AG04450 (cell line): ENCODE measurements around the gene TAGAP. TPM values are rescaled to one million over a fixed set of nuclear protein-coding genes. Genes with fewer than 3 reads are reported as not detected.

Source experiments
- CTCF ChIA-PET: fragments of 300-600, 350-600 bp; formaldehyde crosslinking; extraction: SDS; loops from one replicate; lab custom pipeline; 2022; ENCODE audit warnings: antibody characterized with exemption, inconsistent platforms; lab: Charles Lee
- POLR2A ChIA-PET: fragments of 350-600 bp; formaldehyde crosslinking; extraction: SDS; loops from one replicate; lab custom pipeline; 2021; ENCODE audit warnings: antibody characterized with exemption, inconsistent platforms; lab: Yijun Ruan, JAX
- DNase-seq: peaks from one replicate; pipeline ENCODE4 v3.0.0-alpha.2; 2011; ENCODE audit warnings: low read depth, low spot score
- H3K27ac ChIP-seq: one replicate; pipeline ENCODE4 v1.5.1; 2012; ENCODE audit warnings: low read depth, low read length, control low read depth
- H3K27me3 ChIP-seq: one replicate; pipeline ENCODE4 v1.6.0; 2012; ENCODE audit warnings: low read length; ENCODE audit not compliant: control insufficient read depth, insufficient read depth
- H3K4me3 ChIP-seq: 2 replicates; pipeline ENCODE4 v1.5.1; 2011; ENCODE audit warnings: mild to moderate bottlenecking, low read depth, low read length, control low read depth
- H3K9me3 ChIP-seq: 2 replicates; pipeline ENCODE4 v1.5.1; 2012; ENCODE audit warnings: low read length; ENCODE audit not compliant: control insufficient read depth, insufficient read depth
- polyA plus RNA-seq: library from polyadenylated mRNA; depleted of rRNA; stranded (reverse); fragments of >200 nt; gene quantifications from 2 replicates; pipeline ENCODE4 v1.2.3, GENCODE V29; 2011
- TF ChIP-seq, protein P1 (sequence below): IDR thresholded peaks from 2 replicates; pipeline ENCODE4 v1.5.1; 2011; ENCODE audit warnings: low read depth, low read length, control low read depth, inconsistent platforms

The TAGAP gene
- polyA plus RNA-seq, 1 experiment, result not detected

DNA sequence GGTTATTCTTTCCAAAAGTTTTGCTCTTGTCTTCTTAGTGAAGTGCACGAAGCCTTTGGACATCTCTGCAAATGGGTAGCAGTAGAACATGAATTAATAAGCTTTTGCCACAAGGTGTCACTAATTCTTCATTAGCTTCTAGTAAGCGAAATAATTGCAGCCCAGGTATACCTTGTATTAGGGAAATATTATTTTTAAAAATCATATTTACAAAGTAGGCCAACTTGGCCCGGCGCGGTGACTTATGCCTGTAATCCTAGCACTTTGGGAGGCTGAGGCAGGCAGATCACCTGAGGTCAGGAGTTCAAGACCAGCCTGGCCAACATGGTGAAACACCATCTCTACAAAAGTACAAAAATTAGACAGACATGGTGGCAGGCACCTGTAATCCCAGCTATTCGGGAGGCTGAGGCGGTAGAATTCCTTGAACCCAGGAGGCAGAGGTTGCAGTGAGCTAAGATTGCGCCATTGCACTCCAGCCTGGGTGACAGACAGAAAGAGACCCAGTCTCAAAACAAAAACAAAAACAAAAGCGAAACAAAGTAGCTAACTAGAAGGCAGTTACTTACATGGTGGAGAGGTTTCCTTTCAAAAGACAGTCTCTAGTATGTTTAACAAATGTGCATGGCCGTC is 36.0 kb downstream of the TAGAP start:
- no peak for DNase-seq
- CTCF ChIA-PET, result interaction anchor here (1.0 to 7.1 kb wide), 9 partner anchors 8 to 303 kb away, joined by 3 to 54 read pairs (median 5); partner anchors contain the start of gene RSPH3
- TF ChIP-seq, protein P1, sequence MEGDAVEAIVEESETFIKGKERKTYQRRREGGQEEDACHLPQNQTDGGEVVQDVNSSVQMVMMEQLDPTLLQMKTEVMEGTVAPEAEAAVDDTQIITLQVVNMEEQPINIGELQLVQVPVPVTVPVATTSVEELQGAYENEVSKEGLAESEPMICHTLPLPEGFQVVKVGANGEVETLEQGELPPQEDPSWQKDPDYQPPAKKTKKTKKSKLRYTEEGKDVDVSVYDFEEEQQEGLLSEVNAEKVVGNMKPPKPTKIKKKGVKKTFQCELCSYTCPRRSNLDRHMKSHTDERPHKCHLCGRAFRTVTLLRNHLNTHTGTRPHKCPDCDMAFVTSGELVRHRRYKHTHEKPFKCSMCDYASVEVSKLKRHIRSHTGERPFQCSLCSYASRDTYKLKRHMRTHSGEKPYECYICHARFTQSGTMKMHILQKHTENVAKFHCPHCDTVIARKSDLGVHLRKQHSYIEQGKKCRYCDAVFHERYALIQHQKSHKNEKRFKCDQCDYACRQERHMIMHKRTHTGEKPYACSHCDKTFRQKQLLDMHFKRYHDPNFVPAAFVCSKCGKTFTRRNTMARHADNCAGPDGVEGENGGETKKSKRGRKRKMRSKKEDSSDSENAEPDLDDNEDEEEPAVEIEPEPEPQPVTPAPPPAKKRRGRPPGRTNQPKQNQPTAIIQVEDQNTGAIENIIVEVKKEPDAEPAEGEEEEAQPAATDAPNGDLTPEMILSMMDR, result peak; percentile 38

DNA sequence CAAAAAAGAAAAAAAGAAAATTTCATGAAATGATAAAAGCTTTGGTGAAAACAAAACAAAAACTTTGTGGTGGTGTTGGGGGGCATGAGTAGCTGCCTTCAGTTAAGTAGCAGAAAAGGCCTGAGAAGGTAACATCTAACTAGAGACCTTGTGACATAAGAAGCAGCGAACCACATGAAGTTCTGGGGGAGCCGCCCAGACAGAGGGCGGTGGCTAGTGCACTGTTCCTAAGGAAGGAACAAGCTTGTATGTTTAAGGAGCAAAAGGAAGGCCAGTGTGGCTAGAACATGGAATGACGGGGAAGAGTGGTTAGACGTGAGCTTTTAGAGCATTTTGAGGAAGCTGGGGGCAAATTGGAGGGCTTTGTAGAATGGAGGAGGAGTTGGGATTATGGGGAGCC is 37.3 kb downstream of the TAGAP start:
- ChIA-PET CTCF (interaction anchor here (0.6 to 7.1 kb wide), 5 partner anchors 10 to 128 kb away, joined by 3 to 54 read pairs (median 4); no protein-coding TSS in a partner anchor), POLR2A (interaction anchor here (0.7 kb wide), 1 partner anchor 100 kb away, joined by 5 read pairs; no protein-coding TSS in a partner anchor)
- H3K27ac ChIP-seq, result no peak overlapping the region
- DNase-seq, result no peak
- H3K4me3 ChIP-seq, result no peak overlapping the region
- H3K27me3 ChIP-seq, result no peaks in the 10 kb centered on the region
- TF ChIP-seq, protein P1, result no peak
- H3K9me3 ChIP-seq, result no peaks in the 10 kb centered on the region

More for the DNA sequence above, 36.0 kb downstream of the TAGAP start:
- Histone ChIP-seq H3K9me3 (no peaks in the 10 kb centered on the region), H3K27me3 (no peaks in the 10 kb centered on the region), H3K27ac (no peak overlapping the region), H3K4me3 (no peak overlapping the region)
- POLR2A ChIA-PET, result no interaction called here

DNA sequence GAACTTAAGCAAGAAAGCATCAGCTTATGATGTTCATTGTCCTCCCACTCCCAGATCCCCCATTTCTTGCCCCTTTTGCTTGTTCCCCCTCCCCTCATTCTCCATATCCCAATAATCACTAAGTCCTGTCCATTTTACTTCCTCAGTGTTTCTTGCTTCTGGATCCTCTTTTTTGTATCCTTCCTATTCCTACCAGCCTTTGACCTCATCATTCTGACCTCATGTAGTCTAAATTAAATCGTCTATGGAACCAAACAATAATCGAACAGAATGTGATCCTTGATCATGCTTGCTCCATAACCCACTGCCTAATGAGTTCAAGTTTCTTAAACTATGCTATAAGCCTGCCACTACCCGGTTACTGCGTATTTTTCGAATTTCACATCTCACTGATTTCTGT is 39.4 kb downstream of the TAGAP start:
- ChIA-PET POLR2A (no interaction called here), CTCF (interaction anchor here (7.1 kb wide), 1 partner anchor 130 kb away, joined by 54 read pairs; no protein-coding TSS in a partner anchor)
- TF ChIP-seq, protein P1, result no peak
- Histone ChIP-seq H3K27ac (no peak overlapping the region), H3K9me3 (no peaks in the 10 kb centered on the region), H3K4me3 (no peak overlapping the region), H3K27me3 (no peaks in the 10 kb centered on the region)
- no peak for DNase-seq

DNA sequence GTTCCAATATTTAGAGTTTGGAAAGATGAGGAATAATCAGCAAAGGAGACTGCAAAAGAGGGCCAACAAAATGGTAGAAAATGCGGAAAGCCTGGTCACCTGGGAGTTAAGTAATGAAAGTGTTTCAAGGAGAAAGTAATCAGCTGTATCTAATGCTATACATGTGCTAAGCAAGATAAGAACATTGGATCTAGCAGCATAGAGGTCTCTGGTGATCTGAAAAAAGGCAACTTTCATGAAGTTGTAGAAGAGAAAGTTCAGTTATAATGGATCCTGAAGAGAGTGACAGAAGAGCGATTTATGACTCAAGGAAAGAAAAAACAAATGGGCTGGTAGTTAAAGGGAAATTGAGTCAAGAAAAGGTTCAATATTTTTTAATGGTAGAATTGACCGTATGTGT is 40.2 kb downstream of the TAGAP start:
- H3K27me3 ChIP-seq, result no peaks in the 10 kb centered on the region
- TF ChIP-seq, protein P1, result no peak
- no peak overlapping the region for H3K27ac ChIP-seq
- POLR2A ChIA-PET, result no interaction called here
- no peaks in the 10 kb centered on the region; the same call in 1 of the 2 replicates for H3K9me3 ChIP-seq
- CTCF ChIA-PET, result interaction anchor here (7.1 kb wide), 1 partner anchor 131 kb away, joined by 54 read pairs; no protein-coding TSS in a partner anchor
- H3K4me3 ChIP-seq, result no peak overlapping the region
- DNase-seq, result no peak
